Prostate gland (tissue), 2 donors: ENCODE data around the gene NSF. TPM values are rescaled to one million over a fixed set of nuclear protein-coding genes. Genes with fewer than 3 reads are reported as not detected.

Experiments used
- DNase-seq: peaks from one replicate; pipeline ENCODE4 v3.0.0-alpha.2; 2019; ENCODE audit warnings: low spot score
- H3K27ac ChIP-seq, 2 donors: fragments of 200-600 bp; sonication (generic); 2 replicates each; pipeline ENCODE4 v1.5.1; 2017 to 2019
- H3K27me3 ChIP-seq: fragments of 200-600 bp; sonication (generic); replicated peaks from 2 replicates; pipeline ENCODE4 v1.5.1; 2019; ENCODE audit not compliant: insufficient read depth
- H3K36me3 ChIP-seq, 2 donors: fragments of 200-600 bp; sonication (generic); 1 replicate in 1 of 2; 2 replicates in 1 of 2; pipeline versions ENCODE4 v1.5.1 to v1.8.1; 2017 to 2019
- H3K4me1 ChIP-seq: fragments of 200-600 bp; sonication (generic); replicated peaks from 2 replicates; pipeline ENCODE4 v1.5.1; 2019
- H3K4me3 ChIP-seq, 2 donors: fragments of 200-600 bp; sonication (generic); 2 replicates each; pipeline ENCODE4 v1.5.1; 2017 to 2019
- H3K9me3 ChIP-seq: fragments of 200-600 bp; sonication (generic); 2 replicates; pipeline ENCODE4 v1.5.1; 2017
- POLR2A ChIP-seq: fragments of 450-650 bp; IDR thresholded peaks from one replicate; pipeline ENCODE4 v1.6.1; 2016; ENCODE audit warnings: antibody characterized with exemption, mild to moderate bottlenecking
- POLR2AphosphoS5 ChIP-seq: sonication (generic); formaldehyde crosslinking; IDR thresholded peaks from one replicate; pipeline ENCODE4 v1.6.1; 2017; ENCODE audit warnings: antibody characterized with exemption
- WGBS: methylation state at CpG from one replicate; pipeline ENCODE4 v1.1.5; 2018; 5-methylcytosine and 5-hydroxymethylcytosine counted together
- intact Hi-C: fragments of 100-400 bp; cut with DNase I; formaldehyde crosslinking; loops from one replicate; pipeline ENCODE4 v1.14.2; 2022
- total RNA-seq, 2 donors: library from RNA; depleted of rRNA; stranded (reverse); fragments of >200 nt; gene quantifications; one replicate each; pipeline ENCODE4 v1.1.0, GENCODE V29; 2016
- TF ChIP-seq, protein P1 (sequence below), 4 experiments: fragments of 200-600 bp in 2 of 4; fragments of 450-650 bp in 2 of 4; sonication (generic) in 2 of 4; IDR thresholded peaks; 1 replicate in 3 of 4; 2 replicates in 1 of 4; pipeline ENCODE4 v1.5.1; 2016 to 2019; ENCODE audit warnings: antibody characterized with exemption in 4 of 4, mild to moderate bottlenecking in 2 of 4, moderate library complexity in 2 of 4

Gene NSF
- total RNA-seq, 2 donors from 2014 or later = 24.7 to 48.1 TPM

DNA sequence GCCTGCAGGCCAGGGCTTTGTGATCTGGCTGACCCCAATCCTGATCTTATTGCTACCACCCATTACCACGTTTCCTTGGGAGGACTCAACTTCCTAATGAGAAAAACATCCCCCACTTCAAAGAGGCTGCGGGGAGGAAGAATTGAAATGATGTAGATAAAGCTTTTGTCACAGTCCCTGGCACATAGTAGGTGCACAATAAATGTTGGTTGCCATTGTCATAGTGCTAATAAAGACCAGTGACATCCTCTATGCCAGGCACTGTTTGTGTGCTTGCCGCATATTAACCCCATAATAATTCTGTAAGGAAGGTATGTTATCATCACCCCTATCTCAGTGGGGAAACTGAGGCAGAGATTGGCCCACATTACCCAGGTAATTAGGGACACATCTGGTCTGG lies 205.6 kb downstream of the NSF start:
- DNase-seq = no peak
- H3K4me3 ChIP-seq = no peak overlapping the region
- TF ChIP-seq, protein P1, sequence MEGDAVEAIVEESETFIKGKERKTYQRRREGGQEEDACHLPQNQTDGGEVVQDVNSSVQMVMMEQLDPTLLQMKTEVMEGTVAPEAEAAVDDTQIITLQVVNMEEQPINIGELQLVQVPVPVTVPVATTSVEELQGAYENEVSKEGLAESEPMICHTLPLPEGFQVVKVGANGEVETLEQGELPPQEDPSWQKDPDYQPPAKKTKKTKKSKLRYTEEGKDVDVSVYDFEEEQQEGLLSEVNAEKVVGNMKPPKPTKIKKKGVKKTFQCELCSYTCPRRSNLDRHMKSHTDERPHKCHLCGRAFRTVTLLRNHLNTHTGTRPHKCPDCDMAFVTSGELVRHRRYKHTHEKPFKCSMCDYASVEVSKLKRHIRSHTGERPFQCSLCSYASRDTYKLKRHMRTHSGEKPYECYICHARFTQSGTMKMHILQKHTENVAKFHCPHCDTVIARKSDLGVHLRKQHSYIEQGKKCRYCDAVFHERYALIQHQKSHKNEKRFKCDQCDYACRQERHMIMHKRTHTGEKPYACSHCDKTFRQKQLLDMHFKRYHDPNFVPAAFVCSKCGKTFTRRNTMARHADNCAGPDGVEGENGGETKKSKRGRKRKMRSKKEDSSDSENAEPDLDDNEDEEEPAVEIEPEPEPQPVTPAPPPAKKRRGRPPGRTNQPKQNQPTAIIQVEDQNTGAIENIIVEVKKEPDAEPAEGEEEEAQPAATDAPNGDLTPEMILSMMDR (IDR thresholded peaks at IDR 0.05) = no peak
- TF ChIP-seq POLR2AphosphoS5 (no peak), POLR2A (no peak)
- H3K27ac ChIP-seq = no peak overlapping the region
- intact Hi-C loops = no loop called here
- WGBS = 90% methylated on average over 3 of the region's 3 CpGs
- no peaks in the 10 kb centered on the region for H3K27me3 ChIP-seq
- H3K4me1 ChIP-seq = no peaks in the 10 kb centered on the region
- H3K9me3 ChIP-seq = no peaks in the 10 kb centered on the region
- H3K36me3 ChIP-seq = no peaks in the 10 kb centered on the region

DNA sequence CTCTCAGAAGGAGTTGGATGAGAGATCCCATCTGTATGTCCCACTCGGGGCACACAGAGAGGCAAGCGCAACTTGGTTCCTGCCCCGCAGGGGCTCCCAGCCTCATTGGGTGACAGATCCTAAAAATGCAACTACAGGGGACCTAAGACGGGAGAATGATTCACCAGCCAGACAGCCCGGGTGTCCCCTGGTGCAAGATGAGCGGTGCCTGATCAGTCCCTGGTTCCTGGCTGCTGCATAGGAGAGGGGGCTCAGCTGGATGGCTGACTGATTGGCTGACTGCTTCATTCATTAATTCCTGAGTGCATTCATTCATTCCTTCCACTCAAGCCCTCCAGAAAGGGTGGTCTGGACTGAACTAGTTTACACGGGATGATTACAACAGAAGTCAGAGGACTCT lies 206.1 kb downstream of the NSF start:
- Histone ChIP-seq H3K27me3 (no peaks in the 10 kb centered on the region), H3K9me3 (no peaks in the 10 kb centered on the region), H3K27ac (no peak overlapping the region), H3K4me3 (no peak overlapping the region), H3K36me3 (no peaks in the 10 kb centered on the region), H3K4me1 (no peaks in the 10 kb centered on the region)
- TF ChIP-seq, protein P1 (IDR thresholded peaks at IDR 0.05) = no peak
- TF ChIP-seq POLR2AphosphoS5 (no peak), POLR2A (no peak)
- WGBS = 74% methylated on average over 7 of the region's 7 CpGs
- intact Hi-C loops = no loop called here
- no peak for DNase-seq

DNA sequence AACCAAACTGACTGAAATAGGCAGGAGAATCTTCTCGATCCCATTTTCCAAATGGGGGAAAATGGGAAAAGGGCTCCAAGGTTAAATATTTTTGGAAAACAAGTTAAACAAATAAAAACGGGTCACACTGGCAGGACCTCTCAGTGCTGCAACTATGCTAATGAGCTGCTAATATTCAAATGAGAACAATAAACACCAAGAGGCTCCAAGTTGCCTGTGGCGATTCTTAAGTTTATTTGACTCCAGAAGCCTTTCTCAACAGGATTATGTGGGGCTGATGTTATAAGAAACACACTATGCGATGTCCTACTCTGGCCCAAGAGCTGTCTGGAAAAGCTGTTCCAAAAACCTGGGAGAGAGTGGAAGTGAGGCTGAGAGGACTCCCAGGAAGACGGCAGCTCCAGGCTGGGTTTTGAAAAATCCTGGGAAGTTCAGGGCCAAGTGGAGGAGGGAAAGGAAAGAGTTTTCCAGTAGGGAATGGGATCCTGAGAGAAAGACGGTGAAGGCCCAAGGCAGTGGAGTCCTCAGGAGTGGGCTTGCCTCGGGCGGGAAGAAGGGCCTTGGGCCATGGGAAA lies 206.6 kb downstream of the NSF start:
- Histone ChIP-seq H3K4me1 (no peaks in the 10 kb centered on the region), H3K27me3 (no peaks in the 10 kb centered on the region), H3K9me3 (no peaks in the 10 kb centered on the region), H3K27ac (no peak overlapping the region), H3K36me3 (no peaks in the 10 kb centered on the region), H3K4me3 (no peak overlapping the region)
- intact Hi-C loops = no loop called here
- TF ChIP-seq POLR2AphosphoS5 = no peak
- no peak for TF ChIP-seq POLR2A
- TF ChIP-seq, protein P1 (IDR thresholded peaks at IDR 0.05) = no peak
- DNase-seq = no peak
- 70% methylated on average over 8 of the region's 8 CpGs for WGBS

DNA sequence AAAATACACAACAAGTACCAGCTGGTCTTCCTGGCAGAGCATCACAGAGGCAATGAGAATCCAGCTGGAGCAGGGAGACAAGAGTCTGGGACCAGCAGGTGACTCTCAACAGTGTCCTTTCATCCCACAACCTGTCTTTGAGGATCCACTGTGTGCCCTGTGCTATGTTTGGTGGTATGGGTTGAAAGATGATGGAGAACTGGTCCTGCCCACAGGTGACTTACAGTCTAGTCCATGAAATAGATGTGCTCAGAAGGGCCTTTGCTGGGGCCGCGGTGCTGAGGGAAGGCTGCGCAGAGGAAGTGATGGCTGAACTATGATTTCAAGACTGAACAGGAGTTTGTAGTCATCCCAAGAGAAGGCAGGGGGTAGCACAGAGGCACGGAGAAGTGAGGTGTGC lies 210.1 kb downstream of the NSF start:
- DNase-seq = no peak
- TF ChIP-seq POLR2A (no peak), POLR2AphosphoS5 (no peak)
- TF ChIP-seq, protein P1 (IDR thresholded peaks at IDR 0.05) = no peak
- no peaks in the 10 kb centered on the region for H3K27me3 ChIP-seq
- H3K4me3 ChIP-seq = no peak overlapping the region
- H3K4me1 ChIP-seq = no peaks in the 10 kb centered on the region
- H3K9me3 ChIP-seq = no peaks in the 10 kb centered on the region
- no peak overlapping the region for H3K27ac ChIP-seq
- WGBS = 98% methylated on average over 4 of the region's 4 CpGs
- H3K36me3 ChIP-seq = no peaks in the 10 kb centered on the region
- intact Hi-C loops = no loop called here

DNA sequence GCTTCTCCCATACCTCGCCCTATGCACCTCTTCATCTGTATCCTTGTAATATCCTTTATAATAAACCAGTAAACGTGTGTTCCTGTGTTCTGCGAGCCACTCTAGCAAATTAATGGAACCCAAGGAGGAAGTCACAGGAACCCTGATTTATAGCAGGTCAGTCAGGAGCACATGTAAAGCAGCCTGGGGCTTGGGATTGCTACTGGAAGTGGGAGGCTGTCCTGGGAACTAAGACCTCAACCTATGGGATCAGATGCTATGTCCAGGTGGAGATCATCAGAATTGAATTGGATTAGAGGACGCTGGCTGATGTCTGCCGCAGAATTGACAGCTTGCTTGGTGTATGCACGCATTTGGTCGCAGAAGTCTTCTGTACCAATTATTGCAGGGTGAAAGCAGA lies 212.3 kb downstream of the NSF start:
- Histone ChIP-seq H3K27ac (no peak overlapping the region), H3K27me3 (no peaks in the 10 kb centered on the region), H3K36me3 (no peaks in the 10 kb centered on the region), H3K9me3 (no peaks in the 10 kb centered on the region), H3K4me1 (no peaks in the 10 kb centered on the region), H3K4me3 (no peak overlapping the region)
- TF ChIP-seq, protein P1 (IDR thresholded peaks at IDR 0.05) = no peak
- TF ChIP-seq POLR2A (no peak), POLR2AphosphoS5 (no peak)
- intact Hi-C loops = no loop called here
- 74% methylated on average over 7 of the region's 7 CpGs for WGBS
- DNase-seq = no peak
